Measurements from ENCODE around the gene TRIM38.

Gene TRIM38

GRCh38 chr6:26021350-26022131 is 58.9 kb downstream of the TRIM38 start:
- ATAC-seq (ENCODE audit: low read depth) (peak; percentile 70), DNase-seq (ENCODE audit: low spot score) (peak; percentile 92)
- no peak for TF ChIP-seq CTCF (IDR thresholded peaks at IDR 0.05; ENCODE audit: poor library complexity, severe bottlenecking)
- Histone ChIP-seq H3K4me1 (ENCODE audit: insufficient read depth, poor library complexity, severe bottlenecking) (peaks cover 23% of the 10 kb centered on the region), H3K4me3 (ENCODE audit: severe bottlenecking) (peak overlapping the region; percentile 52), H3K27me3 (ENCODE audit: insufficient read depth, poor library complexity, severe bottlenecking) (no peaks in the 10 kb centered on the region), H3K36me3 (ENCODE audit: low read depth) (no peaks in the 10 kb centered on the region), H3K27ac (ENCODE audit: poor library complexity, severe bottlenecking) (peak overlapping the region; percentile 93), H3K9me3 (ENCODE audit: severe bottlenecking) (no peaks in the 10 kb centered on the region)

GRCh38 chr6:26022132-26022472 is 59.5 kb downstream of the TRIM38 start:
- Histone ChIP-seq H3K27me3 (ENCODE audit: insufficient read depth, poor library complexity, severe bottlenecking) (no peaks in the 10 kb centered on the region), H3K27ac (ENCODE audit: poor library complexity, severe bottlenecking) (peak overlapping the region; percentile 93), H3K4me3 (ENCODE audit: severe bottlenecking) (peak overlapping the region; percentile 52), H3K4me1 (ENCODE audit: insufficient read depth, poor library complexity, severe bottlenecking) (peaks cover 23% of the 10 kb centered on the region), H3K9me3 (ENCODE audit: severe bottlenecking) (no peaks in the 10 kb centered on the region), H3K36me3 (ENCODE audit: low read depth) (no peaks in the 10 kb centered on the region)
- no peak for TF ChIP-seq CTCF (IDR thresholded peaks at IDR 0.05; ENCODE audit: poor library complexity, severe bottlenecking)
- ATAC-seq (ENCODE audit: low read depth) (peak; percentile 15; the same call in 1 of the 3 replicates), DNase-seq (ENCODE audit: low spot score) (no peak)

GRCh38 chr6:26022737-26023136 is 60.1 kb downstream of the TRIM38 start:
- Histone ChIP-seq H3K27me3 (ENCODE audit: insufficient read depth, poor library complexity, severe bottlenecking) (no peaks in the 10 kb centered on the region), H3K4me1 (ENCODE audit: insufficient read depth, poor library complexity, severe bottlenecking) (peaks cover 24% of the 10 kb centered on the region), H3K4me3 (ENCODE audit: severe bottlenecking) (no peak overlapping the region), H3K9me3 (ENCODE audit: severe bottlenecking) (no peaks in the 10 kb centered on the region), H3K36me3 (ENCODE audit: low read depth) (no peaks in the 10 kb centered on the region), H3K27ac (ENCODE audit: poor library complexity, severe bottlenecking) (peak overlapping the region; percentile 93)
- no peak for TF ChIP-seq CTCF (IDR thresholded peaks at IDR 0.05; ENCODE audit: poor library complexity, severe bottlenecking)
- DNase-seq (ENCODE audit: low spot score) (no peak), ATAC-seq (ENCODE audit: low read depth) (no peak)

- H3K4me3 ChIP-seq (ENCODE audit: severe bottlenecking): no peak overlapping the region
- no peaks in the 10 kb centered on the region for H3K9me3 ChIP-seq (ENCODE audit: severe bottlenecking)
- TF ChIP-seq CTCF (IDR thresholded peaks at IDR 0.05; ENCODE audit: poor library complexity, severe bottlenecking): no peak
- H3K27me3 ChIP-seq (ENCODE audit: insufficient read depth, poor library complexity, severe bottlenecking): no peaks in the 10 kb centered on the region
- ATAC-seq (ENCODE audit: low read depth): no peak
- no peak for DNase-seq (ENCODE audit: low spot score)
- peak overlapping the region; percentile 94 for H3K27ac ChIP-seq (ENCODE audit: poor library complexity, severe bottlenecking)
- peaks cover 22% of the 10 kb centered on the region for H3K4me1 ChIP-seq (ENCODE audit: insufficient read depth, poor library complexity, severe bottlenecking)
- no peaks in the 10 kb centered on the region for H3K36me3 ChIP-seq (ENCODE audit: low read depth)
Measured at GRCh38 chr6:26024651-26025046, 62.0 kb downstream of the TRIM38 start.

All from RWPE2 (cell line).